B cell (primary cell): ENCODE measurements around the gene CCSAP. TPM values are rescaled to one million over a fixed set of nuclear protein-coding genes. Genes with fewer than 3 reads are reported as not detected.
"Not testable (repeated sequence)": the region's sequence is repeated elsewhere in the genome, so short reads cannot be mapped to it uniquely, and the experiment has no call there.

Experiments
- ATAC-seq: fragments of 200-7000 bp; cut with Tn5 transposase; one replicate; pipeline ENCODE4 v1.10.0; 2021; ENCODE audit warnings: low read depth, mild to moderate bottlenecking, moderate number of reproducible peaks, moderate library complexity
- CTCF ChIA-PET: fragments of 350-600 bp; sonication (Branson Sonifier 250); formaldehyde crosslinking; loops from one replicate; lab custom pipeline; 2021; ENCODE audit warnings: antibody characterized with exemption, inconsistent platforms; lab: Charles Lee
- POLR2A ChIA-PET: fragments of 350-600 bp; sonication (Branson Sonifier 250); formaldehyde crosslinking; loops from one replicate; lab custom pipeline; 2021; ENCODE audit warnings: antibody characterized with exemption; lab: Charles Lee
- DNase-seq: peaks from one replicate; pipeline ENCODE4 v3.0.0; 2013
- H2AFZ ChIP-seq: 2 replicates; pipeline ENCODE4 v1.6.1; 2012; ENCODE audit warnings: mild to moderate bottlenecking, low read depth, low read length; ENCODE audit not compliant: insufficient read depth, poor library complexity, severe bottlenecking
- H3K27ac ChIP-seq, 2 donors: 1 replicate in 1 of 2; 2 replicates in 1 of 2; pipeline ENCODE4 v1.5.1; 2012 to 2013; ENCODE audit warnings: low read length in 2 of 2, mild to moderate bottlenecking in 2 of 2, moderate library complexity in 1 of 2
- H3K27me3 ChIP-seq, 4 experiments: fragments of 200-600 bp in 1 of 4; sonication (generic) in 1 of 4; replicated peaks in 1 of 4; 1 replicate in 2 of 4; 2 replicates in 2 of 4; pipeline versions ENCODE4 v1.6.1 to v1.7.0; 2013 to 2016; ENCODE audit warnings: low read length in 3 of 4, mild to moderate bottlenecking in 2 of 4, mixed read lengths in 1 of 4, moderate library complexity in 1 of 4; ENCODE audit not compliant: insufficient read depth in 4 of 4, control insufficient read depth in 3 of 4; ENCODE audit errors: control extremely low read depth in 1 of 4
- H3K36me3 ChIP-seq, 2 experiments: replicated peaks in 1 of 2; 1 replicate in 1 of 2; 2 replicates in 1 of 2; pipeline versions ENCODE4 v1.6.1 to v1.7.1; 2013; ENCODE audit warnings: low read length in 1 of 2; ENCODE audit not compliant: insufficient read depth in 2 of 2, control insufficient read depth in 1 of 2; ENCODE audit errors: control extremely low read depth in 1 of 2, extremely low read depth in 1 of 2
- H3K4me1 ChIP-seq, 2 donors: fragments of 200-600 bp in 1 of 2; sonication (generic) in 1 of 2; 1 replicate in 1 of 2; 2 replicates in 1 of 2; pipeline versions ENCODE4 v1.5.1 to v1.6.1; 2013 to 2017; ENCODE audit warnings: low read length in 2 of 2; ENCODE audit not compliant: control insufficient read depth in 2 of 2, insufficient read depth in 2 of 2
- H3K4me2 ChIP-seq: replicated peaks from 2 replicates; pipeline ENCODE3; 2012; ENCODE audit warnings: mild to moderate bottlenecking, low read depth, low read length; ENCODE audit not compliant: poor library complexity, severe bottlenecking
- H3K4me3 ChIP-seq, 5 experiments: fragments of 200-600 bp in 1 of 5; sonication (generic) in 1 of 5; 1 replicate in 3 of 5; 2 replicates in 2 of 5; pipeline versions ENCODE4 v1.5.1 to v1.7.0; 2011 to 2016; ENCODE audit warnings: low read length in 4 of 5, mild to moderate bottlenecking in 4 of 5, low read depth in 2 of 5, control low read depth in 1 of 5, moderate library complexity in 1 of 5; ENCODE audit not compliant: insufficient read depth in 1 of 5; ENCODE audit errors: control extremely low read depth in 1 of 5, extremely low read depth in 1 of 5
- H3K79me2 ChIP-seq: fragments of 200-600 bp; sonication (generic); one replicate; pipeline ENCODE4 v1.6.0; 2016; ENCODE audit warnings: low read length; ENCODE audit not compliant: control insufficient read depth, insufficient read depth
- H3K9ac ChIP-seq: fragments of 200-600 bp; sonication (generic); 2 replicates; pipeline ENCODE4 v1.6.1; 2017; ENCODE audit warnings: mild to moderate bottlenecking, low read length, moderate library complexity
- H3K9me3 ChIP-seq, 3 donors: one replicate each; pipeline versions ENCODE4 v1.6.1 to v1.7.1; 2013; ENCODE audit warnings: low read length in 2 of 3; ENCODE audit not compliant: control insufficient read depth in 2 of 3, insufficient read depth in 1 of 3; ENCODE audit errors: control extremely low read depth in 1 of 3
- H4K20me1 ChIP-seq: 2 replicates; pipeline ENCODE4 v1.6.0; 2012; ENCODE audit warnings: mild to moderate bottlenecking, low read length; ENCODE audit not compliant: insufficient read depth, control insufficient read depth, poor library complexity, severe bottlenecking
- H3K27ac Mint-ChIP-seq: one replicate; pipeline ENCODE4 v1.8.0; 2021; ENCODE audit warnings: mixed read lengths
- H3K27me3 Mint-ChIP-seq: one replicate; pipeline ENCODE4 v1.8.0; 2021; ENCODE audit warnings: mixed read lengths
- H3K4me1 Mint-ChIP-seq: one replicate; pipeline ENCODE4 v1.8.0; 2021; ENCODE audit warnings: mixed read lengths
- H3K4me3 Mint-ChIP-seq: one replicate; pipeline ENCODE4 v1.8.0; 2021; ENCODE audit warnings: mixed read lengths
- H3K9me3 Mint-ChIP-seq: one replicate; pipeline ENCODE4 v1.8.0; 2022; ENCODE audit warnings: mixed read lengths; ENCODE audit not compliant: insufficient read depth
- EZH2 ChIP-seq: IDR thresholded peaks from 2 replicates; pipeline ENCODE4 v1.6.1; 2012; ENCODE audit warnings: borderline replicate concordance, low read depth, mild to moderate bottlenecking, moderate library complexity, low read length; ENCODE audit not compliant: insufficient read depth, poor library complexity, severe bottlenecking
- WGBS: methylation state at CpG from one replicate; pipeline ENCODE4 v1.1.5; 2013; ENCODE audit warnings: missing lambda C conversion rate; ENCODE audit not compliant: insufficient coverage; 5-methylcytosine and 5-hydroxymethylcytosine counted together
- intact Hi-C: fragments of 100-400 bp; cut with micrococcal nuclease; formaldehyde crosslinking; loops from one replicate; pipeline ENCODE4 v1.10.0; 2022
- polyA plus RNA-seq: library from polyadenylated mRNA; depleted of rRNA; stranded (reverse); fragments of >200 nt; gene quantifications from 2 replicates; pipeline ENCODE4 v1.2.3, GENCODE V29; 2012
- total RNA-seq, 2 donors: library from RNA; stranded (reverse); fragments of 120-200 nt in 1 of 2; gene quantifications; 1 replicate in 1 of 2; 2 replicates in 1 of 2; pipeline versions ENCODE4 v1.2.3 to v1.2.4, GENCODE V29; 2013 to 2022
- TF ChIP-seq, protein P1 (sequence below): fragments of 200-600 bp; IDR thresholded peaks from one replicate; pipeline ENCODE4 v1.8.0; 2022; ENCODE audit warnings: antibody characterized with exemption, mild to moderate bottlenecking

CCSAP gene
- total and polyA plus RNA-seq, 2 donors (not counting 1 experiment from before 2014, with no cell fraction given) = 3.3 to 15.8 TPM

DNA sequence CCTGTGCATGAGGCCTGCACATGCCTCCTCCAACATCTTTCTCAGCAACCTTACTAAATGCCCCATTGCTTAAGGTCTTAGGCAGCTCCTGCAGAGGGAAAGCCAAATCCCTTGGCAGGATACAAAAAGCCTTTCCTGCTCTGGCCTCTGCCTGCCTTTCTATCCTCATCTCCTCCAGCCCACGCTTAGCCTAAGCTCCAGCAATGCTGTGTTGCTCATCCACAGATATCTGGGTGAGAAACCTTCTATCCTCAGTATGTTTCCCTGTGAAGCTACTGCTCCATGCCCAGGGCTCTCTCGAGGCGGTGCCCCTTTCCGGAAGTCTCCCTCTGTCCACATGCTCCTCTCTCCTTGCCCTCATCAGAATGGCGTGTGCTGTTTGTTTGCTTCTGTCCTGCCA is 37.0 kb upstream of the CCSAP start:
- Histone ChIP-seq H4K20me1 (no peaks in the 10 kb centered on the region), H3K4me2 (no peak overlapping the region), H3K79me2 (no peaks in the 10 kb centered on the region), H3K27ac (no peak overlapping the region), H3K4me3 (no peak overlapping the region), H2AFZ (no peak overlapping the region), H3K4me1 (no peaks in the 10 kb centered on the region), H3K36me3 (no peaks in the 10 kb centered on the region), H3K27me3 (peaks cover 0 to 7% (median 0%) of the 10 kb centered on the region in 4 experiments), H3K9ac (no peak overlapping the region), H3K9me3 (peaks cover 0 to 3% (median 0%) of the 10 kb centered on the region in 3 donors)
- peaks cover 22% of the 10 kb centered on the region for H3K27me3 Mint-ChIP-seq
- intact Hi-C loops = no loop called here
- no peaks in the 10 kb centered on the region for H3K9me3 Mint-ChIP-seq
- ChIA-PET CTCF (no interaction called here), POLR2A (no interaction called here)
- TF ChIP-seq, protein P1, sequence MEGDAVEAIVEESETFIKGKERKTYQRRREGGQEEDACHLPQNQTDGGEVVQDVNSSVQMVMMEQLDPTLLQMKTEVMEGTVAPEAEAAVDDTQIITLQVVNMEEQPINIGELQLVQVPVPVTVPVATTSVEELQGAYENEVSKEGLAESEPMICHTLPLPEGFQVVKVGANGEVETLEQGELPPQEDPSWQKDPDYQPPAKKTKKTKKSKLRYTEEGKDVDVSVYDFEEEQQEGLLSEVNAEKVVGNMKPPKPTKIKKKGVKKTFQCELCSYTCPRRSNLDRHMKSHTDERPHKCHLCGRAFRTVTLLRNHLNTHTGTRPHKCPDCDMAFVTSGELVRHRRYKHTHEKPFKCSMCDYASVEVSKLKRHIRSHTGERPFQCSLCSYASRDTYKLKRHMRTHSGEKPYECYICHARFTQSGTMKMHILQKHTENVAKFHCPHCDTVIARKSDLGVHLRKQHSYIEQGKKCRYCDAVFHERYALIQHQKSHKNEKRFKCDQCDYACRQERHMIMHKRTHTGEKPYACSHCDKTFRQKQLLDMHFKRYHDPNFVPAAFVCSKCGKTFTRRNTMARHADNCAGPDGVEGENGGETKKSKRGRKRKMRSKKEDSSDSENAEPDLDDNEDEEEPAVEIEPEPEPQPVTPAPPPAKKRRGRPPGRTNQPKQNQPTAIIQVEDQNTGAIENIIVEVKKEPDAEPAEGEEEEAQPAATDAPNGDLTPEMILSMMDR = no peak
- no peak for TF ChIP-seq EZH2
- no peak for ATAC-seq
- WGBS = 70% methylated on average over 3 of the region's 5 CpGs
- H3K4me1 Mint-ChIP-seq = no peaks in the 10 kb centered on the region
- H3K4me3 Mint-ChIP-seq = no peak overlapping the region
- no peak overlapping the region for H3K27ac Mint-ChIP-seq
- no peak for DNase-seq

DNA sequence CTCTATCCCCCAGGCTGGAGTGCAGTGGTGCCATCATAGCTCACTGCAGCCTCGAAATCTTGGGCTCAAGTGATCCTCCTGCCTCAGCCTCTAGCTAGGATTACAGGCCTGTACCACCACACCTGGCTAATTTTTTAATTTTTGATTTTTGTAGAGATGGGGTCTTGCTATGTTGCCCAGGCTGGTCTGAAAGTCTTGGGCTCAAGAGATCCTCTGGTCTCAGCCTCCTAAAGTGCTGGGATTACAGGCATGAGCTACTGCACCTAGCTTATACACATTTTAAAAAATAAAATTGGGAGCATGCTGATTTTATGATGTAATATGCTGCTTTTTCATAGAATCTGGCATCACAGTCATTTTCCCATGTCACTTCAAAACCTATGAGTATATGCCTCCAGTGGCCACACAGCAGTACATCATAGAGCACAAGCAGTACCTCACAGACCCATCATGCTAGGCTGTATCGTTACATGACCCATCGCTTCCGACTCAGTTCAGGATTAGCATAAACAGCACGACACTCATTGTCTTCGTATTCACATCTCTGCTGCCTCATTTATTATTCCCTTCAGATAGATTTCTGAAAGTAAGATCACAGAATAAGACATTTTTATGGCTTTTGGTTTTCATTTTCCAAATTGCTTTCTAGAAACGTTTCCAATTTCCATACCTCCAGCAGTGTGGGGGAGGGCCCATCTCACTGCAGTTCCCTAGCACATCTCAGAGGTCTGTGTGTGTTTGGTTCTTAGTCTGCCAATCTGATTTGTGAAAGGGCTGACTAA is 35.9 kb upstream of the CCSAP start:
- peaks cover 20% of the 10 kb centered on the region for H3K27me3 Mint-ChIP-seq
- Histone ChIP-seq H3K27ac (no peak overlapping the region), H4K20me1 (no peaks in the 10 kb centered on the region), H3K9ac (no peak overlapping the region), H3K9me3 (peaks cover 0 to 3% (median 0%) of the 10 kb centered on the region in 3 donors), H3K79me2 (no peaks in the 10 kb centered on the region), H3K4me1 (no peaks in the 10 kb centered on the region), H3K27me3 (peaks cover 0 to 7% (median 0%) of the 10 kb centered on the region in 4 experiments), H3K36me3 (no peaks in the 10 kb centered on the region), H3K4me3 (no peak overlapping the region), H2AFZ (no peak overlapping the region), H3K4me2 (no peak overlapping the region)
- no peak overlapping the region for H3K27ac Mint-ChIP-seq
- ChIA-PET POLR2A (no interaction called here), CTCF (no interaction called here)
- H3K4me3 Mint-ChIP-seq = no peak overlapping the region
- TF ChIP-seq EZH2 = no peak
- TF ChIP-seq, protein P1 = no peak
- intact Hi-C loops = no loop called here
- no peaks in the 10 kb centered on the region for H3K9me3 Mint-ChIP-seq
- DNase-seq (no peak), ATAC-seq (no peak)
- H3K4me1 Mint-ChIP-seq = no peaks in the 10 kb centered on the region
- whole genome bisulfite sequencing = 93% methylated on average over 3 of the region's 7 CpGs

DNA sequence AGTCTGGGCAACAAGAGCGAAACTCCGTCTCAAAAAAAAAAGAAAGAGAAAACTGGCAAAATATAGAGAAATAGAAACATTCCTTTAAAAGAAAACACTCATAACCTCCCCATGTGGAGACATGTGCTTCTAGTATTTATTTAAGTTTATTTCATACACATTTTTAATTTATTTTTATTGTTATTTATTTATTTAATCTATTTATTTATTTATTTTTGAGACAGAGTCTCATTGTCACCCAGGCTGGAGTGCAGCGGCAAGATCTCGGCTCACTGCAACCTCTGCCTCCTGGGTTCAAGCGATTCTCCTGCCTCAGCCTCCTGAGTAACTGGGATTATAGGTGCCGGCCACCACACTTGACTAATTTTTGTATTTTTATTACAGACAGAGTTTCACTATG is 35.2 kb upstream of the CCSAP start:
- ATAC-seq, POLR2A ChIA-PET, DNase-seq, H3K27me3 ChIP-seq, H3K36me3 ChIP-seq, H3K9me3 ChIP-seq, H3K9me3 Mint-ChIP-seq, H3K27ac ChIP-seq, H3K9ac ChIP-seq, H3K4me3 ChIP-seq, H3K27ac Mint-ChIP-seq, H3K4me1 ChIP-seq, H3K4me1 Mint-ChIP-seq, H2AFZ ChIP-seq, H3K4me3 Mint-ChIP-seq, CTCF ChIA-PET, H4K20me1 ChIP-seq, H3K79me2 ChIP-seq, H3K4me2 ChIP-seq, intact Hi-C loops: not testable (repeated sequence)
- 100% methylated on average over 4 of the region's 6 CpGs for WGBS
- peaks cover 22% of the 10 kb centered on the region for H3K27me3 Mint-ChIP-seq
